ENCODE data around the gene PCDHA8.
"Not testable (repeated sequence)": the region's sequence is repeated elsewhere in the genome, so short reads cannot be mapped to it uniquely, and the experiment has no call there.

The PCDHA8 gene, protein sequence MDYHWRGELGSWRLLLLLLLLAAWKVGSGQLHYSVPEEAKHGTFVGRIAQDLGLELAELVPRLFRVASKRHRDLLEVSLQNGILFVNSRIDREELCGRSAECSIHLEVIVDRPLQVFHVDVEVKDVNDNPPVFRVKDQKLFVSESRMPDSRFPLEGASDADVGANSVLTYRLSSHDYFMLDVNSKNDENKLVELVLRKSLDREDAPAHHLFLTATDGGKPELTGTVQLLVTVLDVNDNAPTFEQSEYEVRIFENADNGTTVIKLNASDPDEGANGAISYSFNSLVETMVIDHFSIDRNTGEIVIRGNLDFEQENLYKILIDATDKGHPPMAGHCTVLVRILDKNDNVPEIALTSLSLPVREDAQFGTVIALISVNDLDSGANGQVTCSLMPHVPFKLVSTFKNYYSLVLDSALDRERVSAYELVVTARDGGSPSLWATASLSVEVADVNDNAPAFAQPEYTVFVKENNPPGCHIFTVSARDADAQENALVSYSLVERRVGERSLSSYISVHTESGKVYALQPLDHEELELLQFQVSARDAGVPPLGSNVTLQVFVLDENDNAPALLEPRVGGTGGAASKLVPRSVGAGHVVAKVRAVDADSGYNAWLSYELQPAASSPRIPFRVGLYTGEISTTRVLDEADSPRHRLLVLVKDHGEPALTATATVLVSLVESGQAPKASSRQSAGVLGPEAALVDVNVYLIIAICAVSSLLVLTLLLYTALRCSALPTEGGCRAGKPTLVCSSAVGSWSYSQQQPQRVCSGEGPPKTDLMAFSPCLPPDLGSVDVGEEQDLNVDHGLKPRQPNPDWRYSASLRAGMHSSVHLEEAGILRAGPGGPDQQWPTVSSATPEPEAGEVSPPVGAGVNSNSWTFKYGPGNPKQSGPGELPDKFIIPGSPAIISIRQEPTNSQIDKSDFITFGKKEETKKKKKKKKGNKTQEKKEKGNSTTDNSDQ

GRCh38 chr5:140840978-140841962 lies at the start of gene PCDHA8:
TSS of gene PCDHA8 (plus strand) at chr5:140841187. CDS start at chr5:140841322, 135 bp downstream.
- DNase-seq (ENCODE audit: low spot score): no peak
- TF ChIP-seq, protein P1, sequence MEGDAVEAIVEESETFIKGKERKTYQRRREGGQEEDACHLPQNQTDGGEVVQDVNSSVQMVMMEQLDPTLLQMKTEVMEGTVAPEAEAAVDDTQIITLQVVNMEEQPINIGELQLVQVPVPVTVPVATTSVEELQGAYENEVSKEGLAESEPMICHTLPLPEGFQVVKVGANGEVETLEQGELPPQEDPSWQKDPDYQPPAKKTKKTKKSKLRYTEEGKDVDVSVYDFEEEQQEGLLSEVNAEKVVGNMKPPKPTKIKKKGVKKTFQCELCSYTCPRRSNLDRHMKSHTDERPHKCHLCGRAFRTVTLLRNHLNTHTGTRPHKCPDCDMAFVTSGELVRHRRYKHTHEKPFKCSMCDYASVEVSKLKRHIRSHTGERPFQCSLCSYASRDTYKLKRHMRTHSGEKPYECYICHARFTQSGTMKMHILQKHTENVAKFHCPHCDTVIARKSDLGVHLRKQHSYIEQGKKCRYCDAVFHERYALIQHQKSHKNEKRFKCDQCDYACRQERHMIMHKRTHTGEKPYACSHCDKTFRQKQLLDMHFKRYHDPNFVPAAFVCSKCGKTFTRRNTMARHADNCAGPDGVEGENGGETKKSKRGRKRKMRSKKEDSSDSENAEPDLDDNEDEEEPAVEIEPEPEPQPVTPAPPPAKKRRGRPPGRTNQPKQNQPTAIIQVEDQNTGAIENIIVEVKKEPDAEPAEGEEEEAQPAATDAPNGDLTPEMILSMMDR (IDR thresholded peaks at IDR 0.05; ENCODE audit: borderline replicate concordance, control extremely low read depth, extremely low read depth, insufficient read depth, missing control alignments): no peak
- in situ Hi-C loops (cut with MboI; ENCODE audit: low sequenced_read_pairs, unreplicated experiment): no loop called here

GRCh38 chr5:140794595-140795258 lies 46.3 kb upstream of the PCDHA8 start, which contains the start of gene PCDHA2:
TSS of gene PCDHA2 (plus strand) at chr5:140794852.
- TF ChIP-seq, protein P1 (IDR thresholded peaks at IDR 0.05; ENCODE audit: borderline replicate concordance, control extremely low read depth, extremely low read depth, insufficient read depth, missing control alignments): no peak
- in situ Hi-C loops (cut with MboI; ENCODE audit: low sequenced_read_pairs, unreplicated experiment): no loop called here
- no peak for DNase-seq (ENCODE audit: low spot score)

- TF ChIP-seq, protein P1 (IDR thresholded peaks at IDR 0.05; ENCODE audit: borderline replicate concordance, control extremely low read depth, extremely low read depth, insufficient read depth, missing control alignments): no peak
- DNase-seq (ENCODE audit: low spot score): no peak
- in situ Hi-C loops (cut with MboI; ENCODE audit: low sequenced_read_pairs, unreplicated experiment): no loop called here
Measured at GRCh38 chr5:140795259-140795641, 45.7 kb upstream of the PCDHA8 start.

GRCh38 chr5:140796072-140796717 lies 44.8 kb upstream of the PCDHA8 start:
- DNase-seq (ENCODE audit: low spot score); in situ Hi-C loops (cut with MboI; ENCODE audit: low sequenced_read_pairs, unreplicated experiment): not testable (repeated sequence)

DNA sequence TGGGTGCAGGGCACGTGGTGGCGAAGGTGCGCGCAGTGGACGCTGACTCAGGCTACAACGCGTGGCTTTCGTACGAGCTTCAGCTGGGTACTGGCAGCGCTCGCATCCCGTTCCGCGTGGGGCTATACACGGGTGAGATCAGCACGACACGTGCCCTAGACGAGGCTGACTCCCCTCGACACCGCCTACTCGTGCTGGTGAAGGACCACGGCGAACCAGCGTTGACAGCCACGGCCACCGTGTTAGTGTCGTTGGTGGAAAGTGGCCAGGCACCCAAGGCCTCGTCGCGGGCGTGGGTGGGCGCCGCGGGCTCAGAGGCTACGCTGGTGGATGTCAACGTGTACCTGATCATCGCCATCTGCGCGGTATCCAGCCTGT lies 44.3 kb upstream of the PCDHA8 start:
- in situ Hi-C loops (cut with MboI; ENCODE audit: low sequenced_read_pairs, unreplicated experiment): no loop called here
- no peak for DNase-seq (ENCODE audit: low spot score)
- TF ChIP-seq, protein P1 (IDR thresholded peaks at IDR 0.05; ENCODE audit: borderline replicate concordance, control extremely low read depth, extremely low read depth, insufficient read depth, missing control alignments): no peak

Data from GM13976 (cell line).